Cardiac fibroblast (primary cell): Measurements from ENCODE around the gene TMEM256.

Experiments
- DNase-seq, 2 donors: peaks; one replicate each; pipeline versions ENCODE4 v3.0.0 to v3.0.0-alpha.2; 2010; ENCODE audit warnings: low read depth in 2 of 2
- H3K4me3 ChIP-seq, 2 donors: replicated peaks in 1 of 2; 1 replicate in 1 of 2; 2 replicates in 1 of 2; pipeline ENCODE4 v1.5.1; 2011; ENCODE audit warnings: low read depth in 2 of 2, low read length in 2 of 2, mild to moderate bottlenecking in 2 of 2, moderate library complexity in 1 of 2
- TF ChIP-seq, protein P1 (sequence below): IDR thresholded peaks from one replicate; pipeline ENCODE4 v1.5.1; 2011; ENCODE audit warnings: low read depth, mild to moderate bottlenecking, low read length, inconsistent platforms

Gene TMEM256

DNA sequence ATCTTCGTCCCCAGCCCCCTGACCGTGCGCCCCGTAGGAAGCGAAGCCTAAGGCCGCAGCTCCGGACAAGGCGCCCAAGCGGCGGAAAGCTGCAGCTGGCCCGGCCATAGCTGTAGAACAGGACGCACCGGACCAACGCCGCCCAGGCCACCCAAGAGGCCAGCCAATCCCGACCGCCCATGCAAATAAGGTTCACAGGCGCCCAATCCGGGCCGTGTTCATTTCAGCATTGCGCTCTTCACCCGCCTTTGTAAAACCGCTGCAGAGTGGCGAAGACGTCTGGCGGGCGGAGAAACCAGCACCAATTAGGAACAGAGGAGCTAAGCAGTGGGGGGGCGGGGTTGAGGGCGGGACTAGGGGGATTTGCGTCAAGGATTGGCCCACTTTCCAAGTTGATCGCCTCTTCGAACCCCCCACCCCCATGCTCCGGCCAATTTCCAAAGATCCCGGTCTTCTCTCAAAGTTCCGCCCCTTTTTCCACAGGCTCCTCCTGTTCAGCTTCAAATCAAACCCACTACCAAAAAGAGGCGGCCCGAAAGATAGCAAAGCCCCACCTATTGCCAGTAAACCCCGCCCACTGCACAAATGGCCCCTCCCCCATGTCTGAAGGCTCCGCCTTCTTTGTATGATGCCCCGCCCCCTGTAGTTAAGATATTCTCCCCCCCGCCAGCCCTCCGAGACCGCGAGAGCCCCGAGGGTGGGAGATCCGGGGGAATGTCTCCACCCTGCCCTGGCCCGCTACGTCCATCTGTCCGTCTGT is at the start of gene TMEM256:
TMEM256 (minus strand) TSS at position 121 of the 760 bp plus-strand sequence; CDS start at position 108, 13 bp downstream.
- TF ChIP-seq, protein P1, sequence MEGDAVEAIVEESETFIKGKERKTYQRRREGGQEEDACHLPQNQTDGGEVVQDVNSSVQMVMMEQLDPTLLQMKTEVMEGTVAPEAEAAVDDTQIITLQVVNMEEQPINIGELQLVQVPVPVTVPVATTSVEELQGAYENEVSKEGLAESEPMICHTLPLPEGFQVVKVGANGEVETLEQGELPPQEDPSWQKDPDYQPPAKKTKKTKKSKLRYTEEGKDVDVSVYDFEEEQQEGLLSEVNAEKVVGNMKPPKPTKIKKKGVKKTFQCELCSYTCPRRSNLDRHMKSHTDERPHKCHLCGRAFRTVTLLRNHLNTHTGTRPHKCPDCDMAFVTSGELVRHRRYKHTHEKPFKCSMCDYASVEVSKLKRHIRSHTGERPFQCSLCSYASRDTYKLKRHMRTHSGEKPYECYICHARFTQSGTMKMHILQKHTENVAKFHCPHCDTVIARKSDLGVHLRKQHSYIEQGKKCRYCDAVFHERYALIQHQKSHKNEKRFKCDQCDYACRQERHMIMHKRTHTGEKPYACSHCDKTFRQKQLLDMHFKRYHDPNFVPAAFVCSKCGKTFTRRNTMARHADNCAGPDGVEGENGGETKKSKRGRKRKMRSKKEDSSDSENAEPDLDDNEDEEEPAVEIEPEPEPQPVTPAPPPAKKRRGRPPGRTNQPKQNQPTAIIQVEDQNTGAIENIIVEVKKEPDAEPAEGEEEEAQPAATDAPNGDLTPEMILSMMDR = no peak
- peak within 1 kb of the TSS; percentile 75 to 81 for H3K4me3 ChIP-seq
- peak; percentile 100 for DNase-seq

DNA sequence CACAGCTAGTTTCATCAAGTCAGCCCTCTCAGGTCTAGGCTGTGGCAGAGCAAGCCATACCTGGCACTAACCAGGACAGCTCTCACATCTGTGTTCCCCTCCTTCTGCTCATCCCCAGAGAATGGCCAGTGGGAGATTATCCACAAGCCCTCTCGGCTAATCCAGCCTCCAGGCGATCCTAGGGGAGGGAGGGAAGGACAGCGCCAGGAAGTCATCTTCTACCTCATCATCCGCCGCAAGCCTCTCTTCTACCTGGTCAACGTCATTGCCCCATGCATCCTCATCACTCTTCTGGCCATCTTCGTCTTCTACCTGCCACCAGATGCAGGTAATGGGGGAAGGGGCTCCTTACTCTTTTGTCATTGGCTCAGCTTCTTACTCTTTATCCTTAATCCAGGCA is 44.6 kb upstream of the TMEM256 start:
- no peak for DNase-seq
- no peak overlapping the region for H3K4me3 ChIP-seq
- TF ChIP-seq, protein P1 = no peak

DNA sequence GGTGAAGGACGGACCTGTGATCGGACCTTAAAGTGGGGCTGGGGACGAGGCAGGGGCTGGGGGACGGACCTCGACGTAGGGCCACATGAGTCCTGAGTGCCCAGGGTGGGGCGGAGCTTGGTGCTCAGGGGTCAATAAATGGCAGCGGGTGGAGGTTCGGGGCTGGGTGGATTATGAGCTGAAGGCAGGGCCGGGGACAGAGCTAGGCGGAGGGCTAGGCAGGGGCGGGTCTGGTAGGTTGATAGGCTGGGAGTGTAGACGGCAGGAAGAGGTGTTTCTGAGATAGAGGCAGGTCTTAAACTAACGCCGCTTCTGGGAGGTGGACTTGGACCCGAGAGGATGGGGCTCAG is 41.7 kb upstream of the TMEM256 start:
- TF ChIP-seq, protein P1 = no peak
- peak overlapping the region in 1 of 2 donors; percentile 36 for H3K4me3 ChIP-seq
- no peak for DNase-seq

DNA sequence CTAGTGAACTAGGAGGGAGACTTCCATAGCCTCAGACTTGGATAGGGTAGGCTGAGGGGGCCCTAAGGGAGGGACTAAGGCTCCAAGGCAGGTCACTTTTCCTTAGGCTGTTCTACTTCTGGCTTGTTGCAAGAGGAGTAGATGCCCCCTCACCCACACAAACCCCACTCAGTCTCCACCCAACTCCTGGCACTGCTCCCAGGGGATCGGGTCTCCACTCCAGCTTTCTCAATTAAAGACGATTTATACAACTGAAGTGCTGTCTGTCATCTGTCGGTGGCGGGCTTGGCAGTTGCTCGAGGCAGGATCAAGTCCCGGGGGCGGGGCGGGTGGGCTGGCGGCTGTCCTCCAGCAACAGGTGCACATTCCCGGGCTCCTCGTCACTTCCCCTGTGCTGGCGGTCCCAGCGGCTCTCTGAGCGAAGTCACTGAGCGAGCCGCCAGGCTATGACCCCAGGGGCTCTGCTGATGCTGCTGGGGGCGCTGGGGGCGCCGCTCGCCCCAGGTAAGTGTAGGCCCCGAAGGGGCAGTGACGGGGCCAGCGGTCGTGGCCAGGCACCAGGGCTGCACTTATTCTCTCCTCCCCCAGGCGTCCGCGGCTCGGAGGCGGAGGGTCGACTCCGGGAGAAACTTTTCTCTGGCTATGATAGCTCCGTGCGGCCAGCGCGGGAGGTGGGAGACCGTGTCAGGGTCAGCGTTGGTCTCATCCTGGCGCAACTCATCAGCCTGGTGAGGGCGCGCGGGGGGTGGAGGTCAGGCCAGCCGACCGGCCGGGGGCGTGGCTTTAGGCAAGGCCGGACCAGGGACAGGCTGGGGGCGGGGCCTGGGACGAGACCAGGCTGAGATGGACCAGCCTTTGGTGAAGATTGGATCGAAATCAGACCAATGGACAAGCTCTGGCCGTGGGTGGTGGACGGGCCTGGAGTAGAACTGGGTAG is 41.1 kb upstream of the TMEM256 start, which contains the start of gene CHRNB1:
CHRNB1 (plus strand) TSS at position 380 of the 937 bp plus-strand sequence; CDS start at position 447, 67 bp downstream.
- TF ChIP-seq, protein P1 = no peak
- peak within 1 kb of the TSS; percentile 32 to 36 for H3K4me3 ChIP-seq
- peak; percentile 43 to 45 for DNase-seq

DNA sequence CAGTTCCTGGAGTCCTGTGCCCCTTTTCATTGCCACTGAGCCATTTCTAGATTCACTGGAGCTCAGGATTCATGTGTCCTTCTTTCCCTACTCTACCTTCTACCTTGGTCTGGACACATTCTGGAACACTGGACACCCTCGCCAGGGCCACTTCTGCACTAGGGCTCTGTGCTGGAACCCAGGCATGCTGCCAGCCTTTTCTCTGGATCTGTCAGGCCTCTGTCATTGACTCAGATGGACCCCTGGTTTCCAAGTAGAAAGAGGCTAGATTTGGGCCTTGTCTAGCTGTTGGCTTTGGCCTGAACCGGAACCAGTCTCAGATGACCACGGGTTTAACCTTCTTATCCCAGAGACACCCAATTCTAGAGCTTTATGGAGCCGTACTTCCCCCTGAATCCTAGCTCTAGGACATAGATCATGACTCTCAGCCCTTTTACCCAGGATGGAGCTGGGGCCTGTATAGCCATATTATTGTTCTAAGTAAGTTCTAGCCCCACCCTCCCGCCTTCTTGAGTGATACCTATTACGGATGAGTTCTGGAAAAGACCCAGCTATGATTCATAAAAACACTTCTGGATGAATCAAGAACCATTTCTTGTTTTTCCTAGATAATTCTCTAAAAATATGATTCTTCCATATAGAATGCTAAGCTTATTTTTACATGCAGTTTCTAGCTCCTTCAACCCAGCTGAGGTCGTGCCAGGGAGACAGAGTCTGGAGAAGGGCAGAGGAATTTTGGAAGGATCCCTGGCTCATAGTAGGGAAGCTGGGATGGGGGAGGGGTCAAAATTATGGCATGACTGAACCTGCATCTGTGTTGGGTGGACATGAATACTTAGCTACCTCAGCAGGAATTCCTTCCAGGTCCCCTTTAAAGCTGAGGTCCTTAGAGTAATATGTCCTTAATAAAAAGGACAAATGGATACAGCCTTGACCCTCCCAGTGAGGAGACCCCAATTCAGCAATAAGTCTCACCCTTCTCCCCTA is 39.9 kb upstream of the TMEM256 start:
- TF ChIP-seq, protein P1 = no peak
- H3K4me3 ChIP-seq = no peak overlapping the region
- peak; percentile 44 to 89 for DNase-seq

DNA sequence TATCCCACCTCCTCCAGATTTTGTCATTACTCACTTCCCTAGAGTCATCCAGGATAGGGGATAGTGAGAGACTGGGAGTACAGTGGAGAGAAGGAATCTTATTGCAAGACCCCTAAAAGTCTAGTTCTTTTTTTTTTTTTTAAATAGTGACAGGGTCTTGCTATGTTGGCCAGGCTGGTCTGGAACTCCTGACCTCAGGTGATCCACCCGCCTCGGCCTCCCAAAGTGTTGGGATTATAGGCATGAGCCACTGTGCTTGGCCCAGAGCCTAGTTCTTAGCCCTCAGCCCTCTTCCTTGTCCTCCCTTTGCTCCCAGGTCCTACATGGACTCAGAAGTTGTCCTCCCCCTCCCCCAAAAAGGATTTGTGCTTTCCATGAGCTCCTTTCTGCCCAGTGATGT is 38.2 kb upstream of the TMEM256 start:
- TF ChIP-seq, protein P1 = no peak
- H3K4me3 ChIP-seq = no peak overlapping the region
- DNase-seq = no peak
